Measurements from ENCODE around the gene KIAA2012.

KIAA2012 gene

DNA sequence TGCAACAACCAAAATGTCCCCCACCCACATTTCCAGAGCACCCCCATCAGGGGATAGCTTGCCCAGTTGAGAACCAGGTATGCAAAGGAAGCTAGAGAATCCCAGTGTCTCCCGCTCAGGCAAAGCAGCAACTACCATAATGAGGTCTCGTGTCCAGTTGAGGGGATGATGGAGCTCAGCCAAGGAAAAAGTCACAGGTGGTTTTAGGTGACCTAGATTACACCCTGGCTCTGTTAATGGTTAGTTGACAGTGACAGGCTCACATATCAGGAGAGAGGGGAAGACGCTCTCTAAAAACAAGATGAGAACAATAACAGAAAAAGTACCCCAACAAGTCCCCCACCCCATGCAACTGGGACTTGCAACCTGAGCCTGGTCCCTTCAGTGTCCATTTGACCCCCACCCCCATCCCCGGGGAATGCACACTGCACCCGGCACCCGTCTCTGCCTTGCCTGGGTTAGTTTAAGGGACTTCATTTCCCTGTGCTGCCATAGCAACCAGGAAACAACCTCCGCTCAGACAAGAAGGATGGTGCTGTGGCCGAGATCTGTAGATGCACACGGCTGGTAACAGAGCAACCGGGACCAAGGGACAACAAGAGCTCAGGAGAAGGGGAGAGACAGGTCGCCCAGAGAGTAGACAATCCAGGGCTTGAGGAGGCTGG is at the start of gene KIAA2012:
Gene KIAA2012 (plus strand): TSS at position 519 of the 665 bp plus-strand sequence. CDS start 373 bp downstream, outside the sequence.
- no peak for DNase-seq (ENCODE audit: low read depth)

DNA sequence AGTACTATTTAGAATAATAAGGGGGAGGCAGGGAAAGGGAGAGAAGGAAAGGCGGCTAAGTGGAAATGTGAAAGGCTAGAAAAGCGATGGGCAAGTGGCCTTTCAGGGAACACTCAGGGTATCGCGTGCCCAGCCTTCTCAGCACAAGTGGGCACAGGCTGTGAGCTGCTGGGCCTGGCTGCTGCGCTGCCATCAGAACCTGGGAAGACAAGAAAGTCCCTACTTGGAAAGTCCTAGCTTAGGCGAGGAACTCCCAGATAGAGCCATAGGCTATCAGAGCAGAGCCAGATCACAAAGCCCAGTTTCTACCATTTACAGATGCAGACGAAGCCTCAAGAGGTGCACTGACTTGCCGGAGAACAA is 49.2 kb upstream of the KIAA2012 start:
- DNase-seq (ENCODE audit: low read depth), result no peak

DNA sequence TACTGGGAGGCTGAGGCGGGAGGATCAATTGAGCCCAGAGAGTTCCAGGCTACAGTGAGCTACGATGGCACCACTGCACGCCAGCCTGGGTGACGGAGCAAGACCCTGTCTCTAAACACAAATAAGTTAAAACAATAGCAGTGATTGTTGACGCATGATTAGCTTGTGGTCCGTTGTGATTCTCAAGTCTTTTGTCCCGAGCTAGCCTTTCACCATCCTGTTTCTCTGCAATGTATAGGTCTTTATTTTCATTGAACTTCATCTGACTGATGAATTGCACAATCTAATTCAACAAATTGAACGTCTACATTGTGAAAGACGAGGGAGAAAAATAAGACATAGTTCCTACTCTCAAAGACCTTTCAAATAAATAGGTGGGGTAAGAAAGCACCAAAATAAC is 48.2 kb upstream of the KIAA2012 start:
- no peak for DNase-seq (ENCODE audit: low read depth)

DNA sequence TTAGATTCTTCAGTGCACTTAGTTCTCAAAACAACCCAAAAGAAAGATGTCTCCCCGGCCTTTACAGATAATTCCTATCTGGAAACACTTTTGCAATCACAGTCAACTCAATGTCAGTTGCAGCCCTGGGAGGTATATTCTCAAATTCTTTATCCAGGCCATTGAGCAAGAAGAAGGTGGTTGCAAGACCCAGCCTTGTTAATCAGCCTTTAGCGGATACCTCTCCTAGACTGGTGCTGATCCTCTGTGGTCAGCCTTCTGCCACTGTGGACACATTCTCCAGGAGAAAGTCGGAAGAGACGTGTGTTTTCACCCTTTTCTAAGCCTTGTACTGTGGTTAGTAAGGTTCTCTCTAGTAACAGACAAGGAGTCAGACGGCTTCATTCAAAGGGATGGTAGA is 47.2 kb upstream of the KIAA2012 start:
- DNase-seq (ENCODE audit: low read depth), result no peak

DNA sequence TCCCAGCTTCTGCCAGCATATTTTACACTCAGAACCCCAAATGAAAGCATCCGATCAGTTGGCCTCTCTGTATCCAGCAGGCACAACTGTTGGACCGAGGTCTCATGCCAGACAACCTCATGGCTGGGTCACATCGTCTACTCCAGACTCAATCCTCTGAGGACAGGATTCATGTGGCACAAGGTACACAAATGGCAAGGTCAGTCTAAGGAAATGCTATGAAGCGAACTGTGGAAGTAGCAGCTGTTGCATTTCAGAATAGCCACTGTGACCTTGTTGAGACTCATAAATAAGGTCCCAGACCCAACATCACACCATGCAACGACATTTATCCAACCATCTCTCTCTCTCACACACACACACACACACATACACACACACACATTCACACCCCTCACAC is 46.5 kb upstream of the KIAA2012 start:
- no peak for DNase-seq (ENCODE audit: low read depth)

DNA sequence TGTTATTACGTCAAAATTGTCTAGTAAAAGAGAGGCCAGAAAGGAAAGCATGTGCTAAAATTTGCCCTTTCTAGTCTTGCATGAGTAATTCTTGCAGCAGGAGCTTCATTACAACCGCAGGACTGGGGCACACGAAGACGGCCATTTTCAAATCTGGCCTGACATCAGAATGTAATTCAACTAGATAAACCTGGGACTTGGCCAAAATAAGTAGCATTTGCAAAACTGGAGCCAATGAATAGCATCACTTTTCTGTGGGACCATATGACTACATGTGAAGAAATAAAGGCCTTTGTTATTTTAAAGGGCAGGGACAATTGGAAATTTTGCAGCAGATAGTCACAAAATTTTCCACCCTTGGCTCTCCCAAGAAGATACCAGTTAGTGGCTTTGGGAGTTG is 42.4 kb upstream of the KIAA2012 start:
- no peak for DNase-seq (ENCODE audit: low read depth)

DNA sequence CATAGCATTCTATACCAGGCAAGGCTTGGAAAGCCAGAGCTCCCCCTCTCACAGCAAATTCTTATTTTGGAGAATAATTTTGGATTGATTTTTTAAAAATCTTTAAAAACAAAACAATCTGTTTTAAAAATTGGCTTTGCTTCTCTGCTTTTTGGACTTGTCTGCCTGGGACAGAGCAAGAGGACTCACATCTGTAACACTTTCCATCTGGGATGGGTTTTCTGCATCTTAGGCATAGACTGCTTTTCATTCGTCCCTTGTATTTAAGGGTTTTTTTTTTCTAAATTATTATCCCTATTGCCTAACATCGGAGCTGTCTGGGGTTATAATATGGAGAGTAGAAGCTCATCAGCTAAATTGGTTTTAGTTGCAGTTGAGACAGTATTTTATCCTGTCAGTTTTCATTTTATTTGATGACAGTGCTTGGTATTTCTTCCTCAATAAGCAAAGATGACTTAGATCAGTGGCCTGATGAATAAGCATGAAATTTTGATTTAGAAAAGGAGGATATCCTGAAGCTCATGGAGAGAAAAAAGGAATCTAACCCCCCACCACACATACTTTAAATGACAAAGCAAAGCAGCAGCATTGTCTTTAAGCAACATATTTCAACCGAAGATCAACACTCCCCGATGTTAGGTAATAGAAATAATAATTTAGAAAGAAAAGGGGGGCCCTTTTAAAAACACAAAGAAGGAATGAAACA is 41.7 kb upstream of the KIAA2012 start:
- DNase-seq (ENCODE audit: low read depth), result no peak

DNA sequence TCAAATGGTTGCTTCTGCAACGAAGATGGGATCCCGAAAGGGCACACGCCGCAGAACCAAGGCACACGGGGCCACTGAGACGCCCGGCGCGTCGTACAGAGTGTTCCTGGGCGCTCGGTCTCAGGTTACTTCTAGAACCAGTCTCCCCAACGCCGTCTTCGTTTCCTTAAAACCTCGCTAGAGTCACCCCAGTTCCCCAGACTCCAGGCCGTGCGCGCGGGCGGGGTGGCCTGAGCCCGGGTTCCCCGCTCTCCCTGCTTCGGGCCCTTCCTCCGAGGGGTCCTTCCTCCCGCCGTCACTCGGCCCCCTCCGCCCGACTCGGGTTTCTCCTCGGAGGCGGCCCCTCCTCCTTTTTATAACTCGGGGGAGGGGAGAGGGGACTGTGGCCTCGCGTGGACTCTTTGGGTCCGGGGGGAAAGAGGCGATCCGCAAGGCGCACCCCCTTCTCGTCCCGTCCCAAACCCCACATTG is 40.2 kb upstream of the KIAA2012 start:
- DNase-seq (ENCODE audit: low read depth), result peak; percentile 66

DNA sequence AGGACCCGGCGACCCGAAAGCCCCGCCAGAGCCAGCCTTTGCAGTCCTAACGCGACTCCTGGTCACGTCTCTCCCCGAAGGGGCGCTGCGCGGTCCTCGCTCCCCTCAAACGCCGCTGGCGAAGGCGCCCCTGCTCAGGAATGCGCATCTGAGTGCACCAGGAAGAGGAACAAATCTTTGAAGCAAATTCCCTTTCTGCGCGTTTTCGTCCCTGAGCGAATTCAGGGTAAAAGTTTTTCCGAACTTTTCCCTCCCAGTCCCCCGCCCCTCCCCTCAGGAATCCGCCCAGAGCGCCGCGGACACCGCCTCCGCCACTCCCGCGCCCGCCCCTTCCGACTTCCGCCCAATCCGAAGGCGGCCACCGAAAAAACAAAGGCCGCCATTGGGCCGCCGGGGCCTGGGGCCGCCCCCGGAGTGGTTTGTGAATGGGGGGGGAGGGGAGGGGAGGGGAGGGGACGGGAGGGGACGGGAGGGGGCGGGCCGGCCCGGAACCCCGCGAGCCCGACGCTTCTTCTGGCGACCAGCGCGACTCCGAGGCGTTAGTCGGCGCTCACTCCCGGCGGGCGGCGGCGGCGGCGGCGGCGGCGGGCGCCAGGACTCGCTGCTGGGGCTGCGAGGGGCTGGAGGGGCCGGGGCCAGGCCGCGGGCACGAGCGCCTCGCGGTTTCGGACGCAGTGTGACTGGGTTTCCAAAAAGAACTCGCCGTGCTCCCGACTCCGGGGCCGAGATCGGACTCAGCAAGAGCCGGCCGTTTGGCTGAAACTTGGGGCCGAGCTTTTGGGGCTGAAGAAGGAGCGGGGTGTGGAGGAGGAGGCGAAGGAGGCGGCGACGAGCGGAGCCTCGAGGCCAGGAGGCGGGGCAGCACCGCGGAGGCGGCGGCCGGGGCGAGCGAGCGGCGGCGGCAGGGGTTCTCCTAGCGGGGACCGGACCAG is 39.5 kb upstream of the KIAA2012 start, which contains the start of gene FZD7:
Gene FZD7 (plus strand): TSS at position 539 of the 932 bp plus-strand sequence. CDS start 793 bp downstream, outside the sequence.
- peak; percentile 93 for DNase-seq (ENCODE audit: low read depth)

DNA sequence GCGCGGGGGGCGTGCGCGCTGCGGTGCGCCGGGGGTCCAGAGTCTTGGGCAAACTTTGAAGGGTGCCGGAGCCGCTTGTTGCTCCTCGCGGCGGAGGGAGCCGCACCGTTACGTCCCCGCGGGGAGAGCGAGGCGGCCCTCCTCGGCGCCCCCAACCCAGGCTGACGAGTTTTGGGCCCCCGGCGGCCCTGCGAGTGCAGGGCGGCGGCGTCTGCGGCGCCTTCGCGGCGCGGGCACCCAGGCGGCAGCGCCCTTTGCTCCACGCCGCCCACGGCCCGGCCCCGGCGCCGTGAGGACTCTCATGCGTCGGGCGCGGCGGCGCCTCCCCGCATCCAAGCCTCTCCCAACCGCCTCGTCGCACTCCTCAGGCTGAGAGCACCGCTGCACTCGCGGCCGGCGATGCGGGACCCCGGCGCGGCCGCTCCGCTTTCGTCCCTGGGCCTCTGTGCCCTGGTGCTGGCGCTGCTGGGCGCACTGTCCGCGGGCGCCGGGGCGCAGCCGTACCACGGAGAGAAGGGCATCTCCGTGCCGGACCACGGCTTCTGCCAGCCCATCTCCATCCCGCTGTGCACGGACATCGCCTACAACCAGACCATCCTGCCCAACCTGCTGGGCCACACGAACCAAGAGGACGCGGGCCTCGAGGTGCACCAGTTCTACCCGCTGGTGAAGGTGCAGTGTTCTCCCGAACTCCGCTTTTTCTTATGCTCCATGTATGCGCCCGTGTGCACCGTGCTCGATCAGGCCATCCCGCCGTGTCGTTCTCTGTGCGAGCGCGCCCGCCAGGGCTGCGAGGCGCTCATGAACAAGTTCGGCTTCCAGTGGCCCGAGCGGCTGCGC is 38.6 kb upstream of the KIAA2012 start:
- DNase-seq (ENCODE audit: low read depth), result peak; percentile 70

DNA sequence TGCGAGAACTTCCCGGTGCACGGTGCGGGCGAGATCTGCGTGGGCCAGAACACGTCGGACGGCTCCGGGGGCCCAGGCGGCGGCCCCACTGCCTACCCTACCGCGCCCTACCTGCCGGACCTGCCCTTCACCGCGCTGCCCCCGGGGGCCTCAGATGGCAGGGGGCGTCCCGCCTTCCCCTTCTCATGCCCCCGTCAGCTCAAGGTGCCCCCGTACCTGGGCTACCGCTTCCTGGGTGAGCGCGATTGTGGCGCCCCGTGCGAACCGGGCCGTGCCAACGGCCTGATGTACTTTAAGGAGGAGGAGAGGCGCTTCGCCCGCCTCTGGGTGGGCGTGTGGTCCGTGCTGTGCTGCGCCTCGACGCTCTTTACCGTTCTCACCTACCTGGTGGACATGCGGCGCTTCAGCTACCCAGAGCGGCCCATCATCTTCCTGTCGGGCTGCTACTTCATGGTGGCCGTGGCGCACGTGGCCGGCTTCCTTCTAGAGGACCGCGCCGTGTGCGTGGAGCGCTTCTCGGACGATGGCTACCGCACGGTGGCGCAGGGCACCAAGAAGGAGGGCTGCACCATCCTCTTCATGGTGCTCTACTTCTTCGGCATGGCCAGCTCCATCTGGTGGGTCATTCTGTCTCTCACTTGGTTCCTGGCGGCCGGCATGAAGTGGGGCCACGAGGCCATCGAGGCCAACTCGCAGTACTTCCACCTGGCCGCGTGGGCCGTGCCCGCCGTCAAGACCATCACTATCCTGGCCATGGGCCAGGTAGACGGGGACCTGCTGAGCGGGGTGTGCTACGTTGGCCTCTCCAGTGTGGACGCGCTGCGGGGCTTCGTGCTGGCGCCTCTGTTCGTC is 37.7 kb upstream of the KIAA2012 start:
- peak; percentile 62 for DNase-seq (ENCODE audit: low read depth)

DNA sequence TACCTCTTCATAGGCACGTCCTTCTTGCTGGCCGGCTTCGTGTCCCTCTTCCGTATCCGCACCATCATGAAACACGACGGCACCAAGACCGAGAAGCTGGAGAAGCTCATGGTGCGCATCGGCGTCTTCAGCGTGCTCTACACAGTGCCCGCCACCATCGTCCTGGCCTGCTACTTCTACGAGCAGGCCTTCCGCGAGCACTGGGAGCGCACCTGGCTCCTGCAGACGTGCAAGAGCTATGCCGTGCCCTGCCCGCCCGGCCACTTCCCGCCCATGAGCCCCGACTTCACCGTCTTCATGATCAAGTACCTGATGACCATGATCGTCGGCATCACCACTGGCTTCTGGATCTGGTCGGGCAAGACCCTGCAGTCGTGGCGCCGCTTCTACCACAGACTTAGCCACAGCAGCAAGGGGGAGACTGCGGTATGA is 37.1 kb upstream of the KIAA2012 start:
- DNase-seq (ENCODE audit: low read depth), result peak; percentile 12

DNA sequence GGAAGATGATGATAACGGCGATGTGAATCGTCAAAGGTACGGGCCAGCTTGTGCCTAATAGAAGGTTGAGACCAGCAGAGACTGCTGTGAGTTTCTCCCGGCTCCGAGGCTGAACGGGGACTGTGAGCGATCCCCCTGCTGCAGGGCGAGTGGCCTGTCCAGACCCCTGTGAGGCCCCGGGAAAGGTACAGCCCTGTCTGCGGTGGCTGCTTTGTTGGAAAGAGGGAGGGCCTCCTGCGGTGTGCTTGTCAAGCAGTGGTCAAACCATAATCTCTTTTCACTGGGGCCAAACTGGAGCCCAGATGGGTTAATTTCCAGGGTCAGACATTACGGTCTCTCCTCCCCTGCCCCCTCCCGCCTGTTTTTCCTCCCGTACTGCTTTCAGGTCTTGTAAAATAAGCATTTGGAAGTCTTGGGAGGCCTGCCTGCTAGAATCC is 36.4 kb upstream of the KIAA2012 start:
- DNase-seq (ENCODE audit: low read depth), result peak; percentile 51

DNA sequence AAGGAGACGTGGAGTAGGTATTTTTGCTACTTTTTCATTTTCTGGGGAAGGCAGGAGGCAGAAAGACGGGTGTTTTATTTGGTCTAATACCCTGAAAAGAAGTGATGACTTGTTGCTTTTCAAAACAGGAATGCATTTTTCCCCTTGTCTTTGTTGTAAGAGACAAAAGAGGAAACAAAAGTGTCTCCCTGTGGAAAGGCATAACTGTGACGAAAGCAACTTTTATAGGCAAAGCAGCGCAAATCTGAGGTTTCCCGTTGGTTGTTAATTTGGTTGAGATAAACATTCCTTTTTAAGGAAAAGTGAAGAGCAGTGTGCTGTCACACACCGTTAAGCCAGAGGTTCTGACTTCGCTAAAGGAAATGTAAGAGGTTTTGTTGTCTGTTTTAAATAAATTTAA is 36.0 kb upstream of the KIAA2012 start:
- peak; percentile 45 for DNase-seq (ENCODE audit: low read depth)

DNA sequence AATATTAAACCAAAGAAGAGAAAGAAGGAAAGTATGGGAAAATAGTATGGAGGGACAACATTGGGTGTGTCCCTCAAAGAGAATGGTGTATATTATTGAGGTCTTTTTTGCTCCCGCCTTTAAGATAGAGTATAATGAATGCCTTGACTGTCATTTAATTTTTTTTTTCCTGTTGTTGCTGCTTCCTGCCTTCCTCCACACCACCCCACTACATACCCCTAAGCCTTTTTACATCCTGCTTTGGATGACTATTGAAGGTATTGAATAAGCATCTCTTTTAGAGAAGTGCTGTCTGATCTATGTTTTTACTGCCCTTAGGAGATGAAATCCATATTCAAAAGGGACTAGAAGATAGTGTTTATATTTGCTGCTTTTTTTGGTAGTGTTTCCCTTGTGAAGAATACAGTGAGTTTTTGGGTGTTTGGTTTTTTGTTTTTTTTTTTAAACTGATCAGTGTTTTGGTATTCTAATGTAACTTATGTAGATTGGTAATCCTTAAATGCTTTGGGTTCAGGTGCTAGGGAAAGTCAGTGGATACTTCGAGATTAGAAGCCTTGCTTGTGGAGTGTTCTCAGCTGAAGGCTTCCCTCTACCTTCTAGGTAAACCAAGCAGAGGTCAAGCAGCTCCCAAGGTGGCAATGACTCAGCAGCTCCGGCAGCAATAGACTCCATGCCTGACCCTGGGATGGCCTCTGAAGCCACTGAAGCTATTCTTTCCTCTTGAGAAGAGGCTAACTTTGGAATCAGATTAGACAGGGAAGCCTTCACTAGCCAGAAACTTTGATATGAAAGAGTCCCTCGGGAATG is 34.4 kb upstream of the KIAA2012 start:
- DNase-seq (ENCODE audit: low read depth), result peak; percentile 75

DNA sequence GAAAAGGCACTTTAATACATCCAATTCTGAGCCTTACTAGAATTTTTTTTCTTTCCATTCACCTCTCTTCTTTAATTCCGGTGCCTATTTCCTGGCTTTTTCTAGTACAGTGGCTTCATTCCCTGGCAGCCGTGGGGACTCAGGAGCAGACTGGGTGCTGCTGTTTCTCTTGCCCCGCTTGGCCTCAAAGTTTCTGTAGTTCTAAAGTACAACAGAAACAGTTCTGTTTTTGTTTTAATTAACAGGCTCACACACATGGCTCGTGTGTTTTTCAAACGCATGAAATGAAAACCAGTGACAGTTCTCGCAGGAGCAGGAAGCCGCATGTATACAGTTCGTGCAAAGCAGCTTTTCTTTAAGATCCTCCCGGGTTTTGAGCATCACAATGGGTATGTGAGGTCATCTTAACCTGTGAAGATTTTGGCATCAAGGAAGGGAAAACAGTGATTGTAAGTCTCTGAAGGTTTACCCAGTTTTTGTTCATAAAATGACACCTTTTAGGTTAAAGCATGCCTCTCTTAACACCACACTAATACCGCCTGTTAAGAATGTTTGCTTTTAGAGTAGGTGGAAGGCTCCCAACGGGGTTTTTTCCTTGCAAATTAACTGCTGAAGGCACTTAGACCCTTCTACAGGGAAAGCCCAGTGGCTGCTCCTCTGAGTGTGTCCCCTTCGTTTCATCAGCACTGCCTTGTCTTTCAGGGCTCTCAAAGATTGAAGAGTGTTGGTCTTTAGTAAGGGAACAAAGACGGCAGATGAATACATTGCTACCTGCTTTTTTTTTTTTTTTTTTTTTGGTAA is 33.6 kb upstream of the KIAA2012 start:
- DNase-seq (ENCODE audit: low read depth), result peak; percentile 33

DNA sequence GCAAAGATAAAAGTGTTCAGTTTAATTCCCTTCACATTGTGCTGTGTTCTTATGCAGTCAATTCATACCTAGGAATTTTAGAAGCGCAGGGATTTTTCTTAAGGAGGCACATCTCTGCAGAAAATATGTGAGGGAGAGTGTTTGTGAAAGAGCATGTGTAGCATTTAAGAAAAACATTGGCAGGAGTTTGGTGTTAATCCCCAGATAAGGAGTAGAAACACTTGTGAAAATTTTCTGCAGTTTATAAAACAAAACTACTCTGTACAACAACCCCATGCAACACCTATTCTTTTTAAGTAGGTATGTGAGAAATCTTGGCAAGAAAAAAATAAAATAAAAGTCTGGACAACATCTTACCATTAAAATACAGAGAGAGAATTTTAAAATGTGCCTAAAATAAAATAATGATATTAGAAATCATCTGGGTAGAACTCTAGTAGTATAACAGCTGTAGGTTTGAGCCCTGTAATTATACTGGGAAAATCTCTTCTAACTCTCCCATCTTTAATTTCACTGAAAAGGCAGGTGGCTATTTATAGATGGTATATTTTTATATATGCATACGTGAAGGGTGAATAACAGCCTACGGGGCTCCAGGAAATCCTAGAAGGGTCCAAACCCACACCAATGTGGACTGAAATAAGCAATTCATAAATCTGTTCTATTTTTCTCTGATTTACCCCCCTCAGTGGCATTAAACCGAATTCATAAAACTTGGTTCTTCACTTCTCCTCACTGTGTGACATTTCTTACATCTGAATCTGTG is 32.8 kb upstream of the KIAA2012 start:
- no peak for DNase-seq (ENCODE audit: low read depth)

DNA sequence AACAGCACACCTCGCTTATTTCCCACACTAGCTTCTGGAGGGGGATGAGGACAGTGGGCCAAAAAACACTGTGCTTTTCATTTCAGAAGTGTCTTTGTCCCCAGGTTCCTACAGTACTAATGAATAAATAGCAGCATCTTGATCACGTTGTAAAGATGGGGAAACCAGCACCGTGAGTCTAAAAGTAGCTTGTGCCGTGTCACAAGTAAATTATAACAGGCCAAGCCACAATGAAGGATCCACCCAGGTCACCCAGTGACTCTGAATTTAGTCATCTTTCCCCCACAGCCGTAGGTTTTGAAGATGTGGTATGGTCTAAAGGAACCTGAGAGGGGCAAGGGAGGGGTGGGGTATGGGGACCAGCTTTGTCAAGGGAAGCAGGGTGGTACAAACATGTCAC is 30.6 kb upstream of the KIAA2012 start:
- peak; percentile 45 for DNase-seq (ENCODE audit: low read depth)

Data from ELR (cell line).